Raji (cell line): ENCODE results near the gene PHEX.

ENCODE experiments used
- POLR2A ChIP-seq: IDR thresholded peaks from 2 replicates; pipeline ENCODE4 v1.6.1; 2011; ENCODE audit warnings: low read depth, low read length, control low read depth; ENCODE audit not compliant: insufficient read depth

Gene PHEX

GRCh38 chrX:22069586-22069985 is 37.5 kb downstream of the PHEX start:
- no peak for TF ChIP-seq POLR2A

DNA sequence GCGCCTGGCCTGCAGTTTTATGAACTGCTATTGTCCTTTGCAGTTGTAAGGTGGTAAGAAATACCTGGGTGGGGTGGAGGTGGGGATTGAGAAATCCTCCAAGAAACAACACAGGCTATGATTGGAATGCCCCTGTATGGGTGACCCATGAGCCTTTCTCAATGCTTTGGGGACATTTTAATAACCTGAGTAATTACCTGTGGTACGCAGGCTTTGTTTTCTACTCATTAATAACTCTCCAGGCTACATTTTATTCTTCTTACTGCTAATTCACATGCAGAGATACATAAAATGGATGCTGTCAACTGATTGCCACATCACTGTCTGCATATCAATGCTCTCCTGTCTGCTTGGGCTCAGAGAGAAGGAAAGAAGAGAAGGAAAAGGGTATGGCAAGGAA is 41.8 kb downstream of the PHEX start:
- TF ChIP-seq POLR2A, result no peak

GRCh38 chrX:22078117-22078516 is 46.0 kb downstream of the PHEX start:
- TF ChIP-seq POLR2A, result no peak

- TF ChIP-seq POLR2A, result no peak
Observed at GRCh38 chrX:22081475-22082092, 49.5 kb downstream of the PHEX start.

DNA sequence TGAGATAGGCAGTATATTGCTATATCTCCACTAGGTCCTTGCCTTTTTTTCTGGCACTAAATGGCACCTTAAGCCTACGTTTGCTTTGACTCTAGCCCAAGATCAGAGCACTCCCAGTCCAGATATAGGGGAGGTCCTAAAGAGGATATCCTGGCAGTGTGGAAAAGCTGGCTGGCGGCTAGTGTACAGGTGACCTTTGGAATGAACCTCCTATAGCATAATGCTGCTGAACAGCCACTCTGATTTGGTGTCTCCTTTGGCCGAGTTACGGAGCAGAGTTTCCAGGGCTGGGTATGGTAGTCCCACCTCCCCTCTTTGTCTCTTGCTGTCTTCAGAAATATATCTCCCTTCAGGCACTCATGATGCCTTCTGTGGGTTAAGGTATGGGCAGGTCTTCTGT is 53.9 kb downstream of the PHEX start:
- no peak for TF ChIP-seq POLR2A

GRCh38 chrX:22087011-22087557 is 55.0 kb downstream of the PHEX start:
- no peak for TF ChIP-seq POLR2A

DNA sequence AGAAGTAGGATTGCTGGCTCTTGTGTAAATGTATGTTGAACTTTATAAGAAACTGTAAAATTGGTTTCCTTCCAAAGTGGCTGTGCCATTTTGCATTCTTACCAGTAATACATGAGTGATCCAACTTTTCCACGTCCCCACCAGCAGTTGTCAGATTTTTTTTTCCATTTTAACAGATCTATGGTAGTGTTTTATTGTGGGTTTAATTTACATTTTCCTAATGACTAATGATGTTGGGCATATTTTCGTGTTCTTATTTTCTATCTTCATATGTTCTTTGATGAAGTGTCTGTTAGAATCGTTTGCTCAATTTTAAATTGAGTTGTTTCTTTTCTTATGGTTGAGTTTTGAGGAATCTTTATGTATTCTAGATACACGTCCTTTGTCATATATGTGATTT is 56.2 kb downstream of the PHEX start:
- no peak for TF ChIP-seq POLR2A

DNA sequence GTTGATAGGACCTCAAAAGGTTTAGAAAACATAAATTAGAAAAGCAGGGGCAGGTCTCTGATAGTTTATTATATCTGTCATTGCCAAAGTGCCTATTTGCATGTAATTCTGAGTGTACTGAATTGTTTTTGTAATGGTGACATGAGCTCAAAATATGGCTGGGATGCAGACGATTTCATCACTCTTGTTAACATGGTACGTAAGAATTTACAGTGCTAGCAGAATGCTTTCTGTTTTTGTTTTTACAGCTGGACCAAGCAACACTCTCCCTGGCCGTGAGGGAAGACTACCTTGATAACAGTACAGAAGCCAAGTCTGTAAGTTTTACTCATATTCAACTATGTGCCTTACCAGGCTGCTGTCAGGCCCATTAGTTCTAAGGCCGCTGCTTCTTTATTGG is 58.1 kb downstream of the PHEX start:
- TF ChIP-seq POLR2A, result no peak

- TF ChIP-seq POLR2A, result no peak
Observed at GRCh38 chrX:22093550-22093949, 61.4 kb downstream of the PHEX start.

GRCh38 chrX:22095286-22095685 is 63.2 kb downstream of the PHEX start:
- TF ChIP-seq POLR2A, result no peak

DNA sequence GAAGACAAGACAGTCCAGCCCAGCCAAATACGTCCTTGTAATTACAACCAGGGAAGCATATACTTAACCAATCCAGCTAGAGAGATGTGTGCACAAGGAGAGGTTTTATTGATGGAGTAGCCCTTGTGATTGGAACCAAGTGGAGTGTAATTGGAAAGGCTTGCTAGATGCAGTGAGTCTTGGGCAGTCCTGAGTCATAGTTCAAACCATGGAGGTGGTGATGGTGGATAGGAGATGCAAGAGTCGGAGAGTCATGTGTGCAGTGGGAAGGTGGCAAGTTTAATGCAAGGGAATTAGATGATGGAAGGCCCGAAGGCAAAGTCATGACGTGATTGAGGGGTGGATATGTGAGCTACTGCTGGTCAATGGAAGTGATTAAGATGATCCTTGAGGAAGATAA is 63.7 kb downstream of the PHEX start:
- no peak for TF ChIP-seq POLR2A

DNA sequence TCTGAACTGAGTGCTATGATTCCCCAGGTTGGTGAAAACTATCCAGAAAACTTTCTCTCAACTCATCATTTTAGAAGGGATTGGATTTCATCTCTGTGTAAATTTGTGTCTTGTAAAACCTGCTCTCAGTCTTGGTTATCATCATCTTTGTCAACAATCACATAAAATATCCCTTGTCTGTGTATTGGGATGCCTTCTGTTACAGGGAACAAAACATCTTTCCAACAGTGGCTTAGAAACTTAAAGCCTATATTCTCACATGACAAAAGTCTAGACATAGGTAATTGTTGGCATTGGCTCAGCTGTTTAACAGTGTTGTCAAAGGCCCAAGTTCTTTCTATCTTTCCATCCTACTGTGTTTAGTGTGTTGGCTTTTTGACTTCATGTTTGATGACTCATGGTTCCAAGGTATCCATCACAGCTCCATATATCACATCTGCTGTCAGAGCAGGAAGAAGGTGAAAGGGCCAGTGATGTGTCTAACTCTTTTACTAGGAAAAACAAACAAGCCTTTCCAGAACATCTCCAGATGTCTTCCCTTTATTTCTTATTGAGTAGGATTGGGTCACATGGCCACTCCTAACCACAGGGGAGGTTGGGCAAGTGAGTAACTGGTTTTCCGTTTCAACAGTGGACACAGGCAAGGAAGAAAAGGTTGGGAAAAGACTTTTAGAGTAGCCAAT is 65.0 kb downstream of the PHEX start:
- TF ChIP-seq POLR2A, result no peak

DNA sequence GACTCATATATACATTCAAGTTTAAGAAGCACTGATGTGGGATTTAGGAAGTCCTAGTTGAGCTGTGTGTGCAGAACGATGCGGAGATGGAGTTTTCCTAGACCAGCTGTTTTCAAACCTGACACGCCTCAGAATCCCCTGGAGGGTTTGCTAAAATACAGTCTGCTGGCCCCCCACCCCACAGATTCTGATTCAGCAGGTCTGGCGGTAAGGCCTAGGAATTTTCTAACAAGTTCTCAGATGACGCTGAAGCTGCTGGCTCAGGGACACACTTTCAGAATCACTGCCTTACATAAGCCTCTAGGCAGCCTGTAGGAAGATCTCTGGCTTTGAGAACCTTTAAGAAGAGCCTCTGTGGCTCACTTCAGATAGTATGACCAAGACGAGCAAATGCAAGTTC is 73.1 kb downstream of the PHEX start:
- TF ChIP-seq POLR2A, result no peak

- TF ChIP-seq POLR2A, result no peak
Observed at GRCh38 chrX:22105971-22106370, 73.8 kb downstream of the PHEX start.

- no peak for TF ChIP-seq POLR2A
Observed at GRCh38 chrX:22109442-22109841, 77.3 kb downstream of the PHEX start.

GRCh38 chrX:22110729-22111494 is 78.8 kb downstream of the PHEX start:
- TF ChIP-seq POLR2A, result no peak
